HFFc6 (cell line): Measurements from ENCODE around the gene SCGB3A2. TPM values are rescaled to one million over a fixed set of nuclear protein-coding genes. Genes with fewer than 3 reads are reported as not detected.

Experiments
- DNase-seq: peaks from one replicate; pipeline ENCODE4 v3.0.0-alpha.2; 2018
- H3K27ac Mint-ChIP-seq: 2 replicates; pipeline ENCODE4 v1.8.0; 2020; ENCODE audit warnings: mild to moderate bottlenecking, mixed read lengths
- H3K27me3 Mint-ChIP-seq: 2 replicates; pipeline ENCODE4 v1.8.0; 2021; ENCODE audit warnings: mild to moderate bottlenecking, moderate library complexity, mixed read lengths; ENCODE audit not compliant: insufficient read depth
- H3K36me3 Mint-ChIP-seq: 2 replicates; pipeline ENCODE4 v1.8.0; 2021; ENCODE audit warnings: low read depth, mixed read lengths
- H3K4me1 Mint-ChIP-seq: 2 replicates; pipeline ENCODE4 v1.8.0; 2020; ENCODE audit warnings: low read depth, mixed read lengths
- H3K4me3 Mint-ChIP-seq: 2 replicates; pipeline ENCODE4 v1.8.0; 2020; ENCODE audit warnings: mild to moderate bottlenecking, moderate library complexity, mixed read lengths
- H3K9me3 Mint-ChIP-seq: 2 replicates; pipeline ENCODE4 v1.8.0; 2020; ENCODE audit warnings: mild to moderate bottlenecking, mixed read lengths
- CTCF ChIP-seq: fragments of 200-600 bp; sonication (generic); IDR thresholded peaks from 2 replicates; pipeline ENCODE4 v1.5.0; 2021; ENCODE audit warnings: antibody characterized with exemption, mild to moderate bottlenecking
- total RNA-seq, 6 experiments: library from RNA; stranded (reverse); fragmentation: NEBNext Ultra II Directional; extraction: Animal tissue kit (Norgen Biotek cat#: 25700); gene quantifications; 2 replicates in 1 of 6; 3 replicates in 5 of 6; pipeline ENCODE4 v1.2.3, GENCODE V29; 2021

Gene SCGB3A2
- total RNA-seq, 6 experiments from 2014 or later: not detected

GRCh38 chr5:147911427-147911826 is 32.9 kb downstream of the SCGB3A2 start:
- Mint-ChIP-seq H3K4me3 (no peak overlapping the region), H3K27me3 (no peaks in the 10 kb centered on the region), H3K9me3 (peaks cover 18% of the 10 kb centered on the region), H3K27ac (no peak overlapping the region), H3K4me1 (no peaks in the 10 kb centered on the region), H3K36me3 (peaks cover 5% of the 10 kb centered on the region; the same call in 1 of the 2 replicates)
- TF ChIP-seq CTCF: no peak
- no peak for DNase-seq

DNA sequence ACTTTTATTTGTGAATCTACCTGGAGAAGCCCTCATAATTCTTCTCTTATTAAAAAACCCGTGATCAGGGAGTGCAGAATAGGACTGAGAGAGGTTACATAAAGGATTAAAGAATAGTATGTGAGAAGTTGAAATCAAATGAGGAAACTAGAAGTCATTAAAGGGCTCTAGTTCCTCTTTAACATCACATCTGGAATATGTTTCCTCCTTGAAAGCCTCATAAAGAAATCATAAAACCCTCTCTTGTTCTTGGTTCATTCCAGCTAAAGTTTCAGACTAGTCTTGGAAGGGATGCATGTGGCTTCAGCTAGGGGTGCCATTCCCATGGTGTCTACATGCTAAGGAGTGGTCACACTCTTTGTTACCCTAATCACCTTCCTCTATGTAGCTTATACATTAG is 33.5 kb downstream of the SCGB3A2 start:
- Mint-ChIP-seq H3K9me3 (peaks cover 14% of the 10 kb centered on the region), H3K4me1 (no peaks in the 10 kb centered on the region), H3K4me3 (no peak overlapping the region), H3K27me3 (no peaks in the 10 kb centered on the region), H3K27ac (no peak overlapping the region), H3K36me3 (peaks cover 5% of the 10 kb centered on the region; the same call in 1 of the 2 replicates)
- no peak for TF ChIP-seq CTCF
- DNase-seq: no peak

DNA sequence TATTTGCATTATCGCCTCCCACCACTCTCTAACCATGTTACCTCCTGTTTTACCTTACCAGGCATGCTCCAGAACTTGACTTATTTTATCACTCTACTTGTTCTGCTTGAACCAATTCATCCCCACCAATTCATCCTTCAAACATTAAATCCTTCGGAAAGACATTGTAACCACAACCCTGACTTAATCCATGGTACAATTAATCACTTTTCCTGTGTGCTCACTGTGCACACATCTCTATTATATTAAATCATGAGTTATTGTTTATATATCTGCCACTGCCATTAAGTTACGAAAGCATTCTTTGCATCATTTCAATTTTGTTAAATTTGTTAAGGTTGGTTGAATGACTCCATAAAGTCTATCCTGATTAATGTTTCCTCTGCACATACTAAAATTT is 35.3 kb downstream of the SCGB3A2 start:
- no peak for TF ChIP-seq CTCF
- no peaks in the 10 kb centered on the region for H3K36me3 Mint-ChIP-seq

DNA sequence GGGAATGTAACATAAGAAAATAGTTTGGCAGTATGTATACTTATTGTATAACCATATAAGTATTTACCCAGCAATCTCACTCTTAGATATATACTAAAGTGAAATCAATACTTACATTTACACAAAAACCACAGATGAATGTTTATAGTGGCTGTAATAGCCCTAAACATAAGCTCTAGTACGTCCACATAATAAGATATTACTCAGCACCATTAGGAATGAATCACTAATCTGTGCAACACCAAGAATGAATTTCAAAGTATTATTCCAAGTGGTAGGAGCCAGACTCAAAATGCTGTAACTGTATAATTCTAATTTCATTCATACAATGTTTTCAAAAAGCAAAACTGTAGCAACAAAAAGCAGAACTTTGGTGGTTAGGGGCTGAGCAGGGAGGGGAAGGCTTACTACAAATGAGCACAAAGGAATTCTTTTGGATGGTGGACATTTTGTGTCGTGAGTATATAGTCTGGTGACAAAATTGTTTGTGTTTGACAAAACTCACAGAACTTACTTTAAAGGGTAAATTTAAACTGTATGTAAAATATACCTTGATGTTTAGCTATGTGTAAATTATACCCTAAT is 39.7 kb downstream of the SCGB3A2 start:
- no peaks in the 10 kb centered on the region for H3K4me1 Mint-ChIP-seq
- H3K27ac Mint-ChIP-seq: no peak overlapping the region
- no peak overlapping the region for H3K4me3 Mint-ChIP-seq
- H3K9me3 Mint-ChIP-seq: peaks cover 20% of the 10 kb centered on the region
- no peak for TF ChIP-seq CTCF
- peaks cover 1% of the 10 kb centered on the region; the same call in 1 of the 2 replicates for H3K27me3 Mint-ChIP-seq
- no peaks in the 10 kb centered on the region for H3K36me3 Mint-ChIP-seq
- DNase-seq: no peak

More for the DNA sequence above, 35.3 kb downstream of the SCGB3A2 start:
- no peaks in the 10 kb centered on the region for H3K4me1 Mint-ChIP-seq
- H3K4me3 Mint-ChIP-seq: no peak overlapping the region
- H3K27ac Mint-ChIP-seq: no peak overlapping the region
- no peak for DNase-seq
- peaks cover 4% of the 10 kb centered on the region; the same call in 1 of the 2 replicates for H3K9me3 Mint-ChIP-seq
- no peaks in the 10 kb centered on the region for H3K27me3 Mint-ChIP-seq

- Mint-ChIP-seq H3K36me3 (no peaks in the 10 kb centered on the region), H3K4me3 (no peak overlapping the region), H3K27ac (no peak overlapping the region), H3K27me3 (peaks cover 1% of the 10 kb centered on the region; the same call in 1 of the 2 replicates), H3K9me3 (peaks cover 16% of the 10 kb centered on the region), H3K4me1 (no peaks in the 10 kb centered on the region)
- no peak for TF ChIP-seq CTCF
- no peak for DNase-seq
These were observed 40.4 kb downstream of the SCGB3A2 start for GRCh38 chr5:147918899-147919298.
